Heart left ventricle (tissue), 16 donors: Measurements from ENCODE around the gene TMEM273. TPM values are rescaled to one million over a fixed set of nuclear protein-coding genes. Genes with fewer than 3 reads are reported as not detected.
A peak's percentile ranks its signal among the peaks of the same experiment; 100 is the strongest.

ENCODE experiments used
- ATAC-seq, 4 donors: fragments of 200-7000 bp; cut with Tn5 transposase; one replicate each; pipeline ENCODE4 v1.9.1; 2020 to 2022; ENCODE audit warnings: moderate library complexity in 4 of 4, mild to moderate bottlenecking in 3 of 4, moderate number of reproducible peaks in 1 of 4
- DNase-seq, 5 donors: peaks; one replicate each; pipeline ENCODE4 v3.0.0-alpha.2; 2020
- H3K27ac ChIP-seq, 12 donors: fragments of 200-600 bp; sonication (generic) in 4 of 12; one replicate each; pipeline versions ENCODE4 v1.5.0 to v1.8.0; 2016 to 2022; ENCODE audit warnings: mild to moderate bottlenecking in 2 of 12
- H3K27me3 ChIP-seq, 9 donors: fragments of 200-600 bp; sonication (generic) in 2 of 9; one replicate each; pipeline versions ENCODE4 v1.5.1 to v1.8.0; 2016 to 2022; ENCODE audit warnings: mild to moderate bottlenecking in 3 of 9
- H3K36me3 ChIP-seq, 9 donors: fragments of 200-600 bp; sonication (generic) in 2 of 9; one replicate each; pipeline versions ENCODE4 v1.5.0 to v1.8.0; 2018 to 2022; ENCODE audit warnings: mild to moderate bottlenecking in 2 of 9
- H3K4me1 ChIP-seq, 12 donors: fragments of 200-600 bp; sonication (generic) in 4 of 12; one replicate each; pipeline versions ENCODE4 v1.5.0 to v1.8.0; 2016 to 2022; ENCODE audit warnings: mild to moderate bottlenecking in 3 of 12
- H3K4me3 ChIP-seq, 12 donors: fragments of 200-600 bp; sonication (generic) in 4 of 12; one replicate each; pipeline versions ENCODE4 v1.5.0 to v1.8.0; 2017 to 2022; ENCODE audit warnings: mild to moderate bottlenecking in 9 of 12, moderate library complexity in 4 of 12
- H3K9me3 ChIP-seq, 12 donors: fragments of 200-600 bp; sonication (generic) in 4 of 12; one replicate each; pipeline versions ENCODE4 v1.5.0 to v1.8.0; 2016 to 2022; ENCODE audit warnings: mild to moderate bottlenecking in 1 of 12
- POLR2A ChIP-seq, 2 donors: fragments of 450-650 bp; IDR thresholded peaks; one replicate each; pipeline ENCODE4 v1.6.1; 2017; ENCODE audit warnings: antibody characterized with exemption in 2 of 2, mild to moderate bottlenecking in 2 of 2, moderate library complexity in 2 of 2
- WGBS, 4 donors: extraction: QIAGEN DNeasy Blood & Tissue Kit in 2 of 4; methylation state at CpG; one replicate each; pipeline versions ENCODE4 v1.1.5 to v1.1.7; 2013 to 2018; 5-methylcytosine and 5-hydroxymethylcytosine counted together
- intact Hi-C, 10 donors: fragments of 100-400 bp; cut with DNase I; formaldehyde crosslinking; loops; one replicate each; pipeline versions ENCODE4 v1.11.1 to v1.14.2; 2022
- polyA plus RNA-seq, 2 donors: library from polyadenylated mRNA; stranded (reverse); fragments of 200-250 nt; gene quantifications; one replicate each; pipeline ENCODE4 v1.2.3, GENCODE V29; 2013
- total RNA-seq, 9 donors: library from RNA; depleted of rRNA in 2 of 9; stranded (reverse); fragments of >200 nt in 2 of 9; fragmentation: NEBNext Ultra II Directional in 3 of 9; extraction: Animal tissue kit (Norgen Biotek cat#: 25700) in 3 of 9; gene quantifications; one replicate each; pipeline versions ENCODE4 v1.1.0 to v1.2.4, GENCODE V29; 2016 to 2023
- TF ChIP-seq, protein P1 (sequence below), 12 donors: fragments of 200-600 bp; sonication (generic) in 4 of 12; IDR thresholded peaks; one replicate each; pipeline versions ENCODE4 v1.5.0 to v1.8.0; 2018 to 2022; ENCODE audit warnings: antibody characterized with exemption in 12 of 12, mild to moderate bottlenecking in 5 of 12
- donor health status: ischemic (EF 13 %, LVEDD 7.1; RV severe dilation, severe dysfunction).
- donor health status: healthy with polysubstance abuse.
- donor health status: DM: no; HTN: yes; CAD: no.
- donor health status: DM: no; HTN: no; CAD: no.
- donor health status: ischemic (EF 25% LVEDD 6.9; RV normal size, moderate dysfunction).
- donor health status: ischemic (EF 25% LVEDD 5.7; RV mildly dilated, moderate dysfunction).
- donor health status: healthy.
- donor health status: DM: yes; HTN: yes; CAD: no.
- donor health status: ischemic (EF 35%, LVEDD 5.7; RV mildly dilated, moderate dysfunction).
- donor health status: nonischemic (EF 11% LVEDD 7.7; RV severe dilation, severe dysfunction).
- donor health status: DM: yes; HTN: yes; CAD: no.
- donor health status: PGD.
- donor health status: ischemic (EF 29% LVEDD 5.4; RV normal size, mild dysfunction).
- donor health status: nonischemic (EF 23%, LVEDD 6.1; RV moderate dilation, normal function).

Gene TMEM273
- total and polyA plus RNA-seq, 11 donors: 7.9 to 38.7 (median 16.9) TPM

DNA sequence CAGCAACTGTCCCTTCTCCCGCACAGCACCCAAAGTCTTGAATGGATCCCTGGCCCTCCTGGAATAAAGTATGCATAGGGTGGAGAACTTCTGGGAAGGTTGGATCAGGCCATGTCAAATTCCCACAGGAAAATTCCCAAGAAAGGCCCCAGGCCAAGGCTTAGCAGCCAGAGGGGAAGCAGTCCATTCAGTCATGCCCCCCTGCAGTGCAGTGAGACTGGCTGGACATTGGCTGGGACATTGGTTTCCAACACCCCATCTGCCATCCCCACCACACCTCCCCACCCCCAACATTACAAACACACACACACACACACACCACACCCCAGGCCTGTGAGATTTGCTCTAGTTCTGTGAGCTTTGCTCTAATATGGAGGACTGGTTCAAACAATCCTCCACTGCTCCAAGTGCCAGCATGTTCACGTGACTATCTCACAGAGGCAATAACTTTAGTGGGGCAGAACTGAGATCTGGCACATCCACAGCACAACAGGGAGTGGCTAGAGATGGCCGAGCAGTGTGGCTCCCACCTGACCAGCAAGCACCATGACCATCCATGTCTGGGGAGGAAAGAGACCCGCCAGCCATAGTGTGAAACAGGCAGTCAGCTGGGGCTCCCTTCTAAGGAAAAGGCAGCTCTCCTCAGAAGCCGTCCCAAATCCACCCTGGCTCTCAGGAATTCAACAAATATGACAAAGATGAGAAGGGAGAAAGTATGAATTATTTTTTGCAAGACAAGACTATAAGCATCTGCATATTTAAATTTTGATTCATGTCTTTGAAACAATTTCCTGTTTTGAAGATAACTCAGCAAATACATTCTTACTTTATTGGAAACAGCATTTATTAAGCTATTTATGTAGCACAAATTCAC is 47.6 kb downstream of the TMEM273 start:
- no peaks in the 10 kb centered on the region for H3K36me3 ChIP-seq
- no peak overlapping the region for H3K4me3 ChIP-seq
- TF ChIP-seq, protein P1, sequence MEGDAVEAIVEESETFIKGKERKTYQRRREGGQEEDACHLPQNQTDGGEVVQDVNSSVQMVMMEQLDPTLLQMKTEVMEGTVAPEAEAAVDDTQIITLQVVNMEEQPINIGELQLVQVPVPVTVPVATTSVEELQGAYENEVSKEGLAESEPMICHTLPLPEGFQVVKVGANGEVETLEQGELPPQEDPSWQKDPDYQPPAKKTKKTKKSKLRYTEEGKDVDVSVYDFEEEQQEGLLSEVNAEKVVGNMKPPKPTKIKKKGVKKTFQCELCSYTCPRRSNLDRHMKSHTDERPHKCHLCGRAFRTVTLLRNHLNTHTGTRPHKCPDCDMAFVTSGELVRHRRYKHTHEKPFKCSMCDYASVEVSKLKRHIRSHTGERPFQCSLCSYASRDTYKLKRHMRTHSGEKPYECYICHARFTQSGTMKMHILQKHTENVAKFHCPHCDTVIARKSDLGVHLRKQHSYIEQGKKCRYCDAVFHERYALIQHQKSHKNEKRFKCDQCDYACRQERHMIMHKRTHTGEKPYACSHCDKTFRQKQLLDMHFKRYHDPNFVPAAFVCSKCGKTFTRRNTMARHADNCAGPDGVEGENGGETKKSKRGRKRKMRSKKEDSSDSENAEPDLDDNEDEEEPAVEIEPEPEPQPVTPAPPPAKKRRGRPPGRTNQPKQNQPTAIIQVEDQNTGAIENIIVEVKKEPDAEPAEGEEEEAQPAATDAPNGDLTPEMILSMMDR (IDR thresholded peaks at IDR 0.05): no peak
- TF ChIP-seq POLR2A (IDR thresholded peaks at IDR 0.05): no peak
- ATAC-seq (no peak), DNase-seq (no peak)
- H3K27me3 ChIP-seq: no peaks in the 10 kb centered on the region
- WGBS, 4 donors: 81 to 94% (median 84%) methylated on average over 5 of the region's 5 CpGs
- H3K4me1 ChIP-seq: peaks cover 0 to 29% (median 19%) of the 10 kb centered on the region in 12 donors
- H3K27ac ChIP-seq: peak overlapping the region in 1 of 12 donors; percentile 70
- peaks cover 0 to 5% (median 0%) of the 10 kb centered on the region in 12 donors for H3K9me3 ChIP-seq
- intact Hi-C loops: no loop called here

- TF ChIP-seq, protein P1 (IDR thresholded peaks at IDR 0.05): no peak
- no peak for TF ChIP-seq POLR2A (IDR thresholded peaks at IDR 0.05)
- ATAC-seq (peak in 2 of 4 donors; percentile 56 to 59), DNase-seq (no peak)
- Histone ChIP-seq H3K27ac (peak overlapping the region in 11 of 12 donors; percentile 36 to 70 (median 59)), H3K9me3 (peaks cover 0 to 5% (median 0%) of the 10 kb centered on the region in 12 donors), H3K27me3 (no peaks in the 10 kb centered on the region), H3K36me3 (no peaks in the 10 kb centered on the region), H3K4me1 (peaks cover 0 to 34% (median 22%) of the 10 kb centered on the region in 12 donors), H3K4me3 (no peak overlapping the region)
- 82 to 90% (median 88%) methylated on average over 3 to 4 of the region's 4 CpGs for WGBS, 4 donors
- intact Hi-C loops: no loop called here
These were observed 48.4 kb downstream of the TMEM273 start for GRCh38 chr10:49139846-49140195.

DNA sequence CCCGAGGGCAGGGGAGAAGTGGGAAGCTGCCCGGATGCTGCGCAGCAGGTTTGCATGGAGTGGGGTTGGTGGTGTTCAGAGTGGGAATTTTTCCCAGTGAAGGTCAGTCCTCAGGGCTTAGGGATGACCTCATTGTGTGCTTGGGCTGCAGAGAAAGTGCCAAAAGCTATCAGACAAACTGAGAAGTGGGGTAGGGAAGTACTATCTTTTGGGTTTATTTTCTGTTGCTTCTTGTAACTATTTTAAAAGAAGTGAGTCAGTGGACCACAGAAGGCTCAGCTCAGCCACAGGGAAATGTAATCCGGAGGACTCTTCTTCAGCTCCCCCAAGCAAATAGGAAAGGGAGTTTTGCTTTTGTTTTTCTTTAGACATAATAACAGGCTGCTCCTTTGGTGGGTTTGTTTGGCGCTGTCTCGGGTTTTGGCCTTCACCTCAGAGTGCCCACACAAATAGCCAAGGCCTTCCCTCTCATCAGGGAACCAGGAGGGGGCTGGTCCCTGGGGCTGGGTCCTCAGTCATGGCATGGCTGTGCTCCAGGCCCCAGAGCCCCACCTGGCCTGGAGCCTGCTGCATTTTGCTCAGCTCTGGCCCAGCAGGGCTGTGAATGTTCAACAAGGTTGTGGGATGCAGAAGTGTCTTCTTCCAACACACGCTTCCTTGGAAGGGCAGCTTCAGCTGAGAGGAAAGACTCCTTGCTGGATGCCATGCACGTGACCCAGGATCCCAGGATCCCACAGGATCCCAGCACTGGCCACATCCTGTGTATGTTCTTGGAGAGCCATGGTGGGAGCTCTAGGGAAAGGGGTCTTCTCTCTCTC is 49.0 kb downstream of the TMEM273 start:
- intact Hi-C loops: no loop called here
- no peak overlapping the region for H3K4me3 ChIP-seq
- 58 to 80% (median 71%) methylated on average over 8 of the region's 8 CpGs for WGBS, 4 donors
- peaks cover 0 to 5% (median 0%) of the 10 kb centered on the region in 12 donors for H3K9me3 ChIP-seq
- TF ChIP-seq, protein P1 (IDR thresholded peaks at IDR 0.05): no peak
- TF ChIP-seq POLR2A (IDR thresholded peaks at IDR 0.05): no peak
- H3K36me3 ChIP-seq: no peaks in the 10 kb centered on the region
- peaks cover 0 to 34% (median 22%) of the 10 kb centered on the region in 12 donors for H3K4me1 ChIP-seq
- H3K27me3 ChIP-seq: no peaks in the 10 kb centered on the region
- ATAC-seq: peak; percentile 39 to 82 (median 62)
- H3K27ac ChIP-seq: peak overlapping the region in 11 of 12 donors; percentile 37 to 70 (median 62)
- peak in 1 of 5 donors; percentile 45 for DNase-seq
